Daoy (cell line): ENCODE measurements around the gene PCCA. TPM values are rescaled to one million over a fixed set of nuclear protein-coding genes. Genes with fewer than 3 reads are reported as not detected.
"Not testable (repeated sequence)": the region's sequence is repeated elsewhere in the genome, so short reads cannot be mapped to it uniquely, and the experiment has no call there.

ENCODE experiments used
- DNase-seq: peaks from one replicate; pipeline ENCODE4 v3.0.0-alpha.2; 2015; ENCODE audit warnings: low read depth
- total RNA-seq: library from RNA; depleted of rRNA; stranded (reverse); fragments of >200 nt; shearing (Covaris generic); gene quantifications from 2 replicates; pipeline ENCODE4 v1.2.3, GENCODE V29; 2014

Gene PCCA
- total RNA-seq, 1 experiment from 2014 or later = 6.2 TPM

DNA sequence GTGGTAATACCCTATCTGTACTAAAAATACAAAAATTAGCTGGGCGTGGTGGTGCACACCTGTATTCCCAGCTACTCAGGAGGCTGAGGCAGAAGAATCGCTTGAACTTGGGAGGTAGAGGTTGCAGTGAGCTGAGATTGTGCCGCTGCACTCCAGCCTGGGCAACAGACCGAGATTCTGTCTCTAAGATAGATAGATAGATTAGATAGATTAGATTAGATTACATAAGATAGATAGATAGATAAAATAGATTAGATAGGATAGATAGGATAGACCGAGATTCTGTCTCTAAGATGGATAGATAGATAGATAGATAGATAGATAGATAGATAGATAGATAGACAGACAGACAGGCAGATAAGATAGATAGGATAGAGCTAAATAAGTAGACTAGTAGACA lies 435.8 kb downstream of the PCCA start:
- not testable (repeated sequence) for DNase-seq

DNA sequence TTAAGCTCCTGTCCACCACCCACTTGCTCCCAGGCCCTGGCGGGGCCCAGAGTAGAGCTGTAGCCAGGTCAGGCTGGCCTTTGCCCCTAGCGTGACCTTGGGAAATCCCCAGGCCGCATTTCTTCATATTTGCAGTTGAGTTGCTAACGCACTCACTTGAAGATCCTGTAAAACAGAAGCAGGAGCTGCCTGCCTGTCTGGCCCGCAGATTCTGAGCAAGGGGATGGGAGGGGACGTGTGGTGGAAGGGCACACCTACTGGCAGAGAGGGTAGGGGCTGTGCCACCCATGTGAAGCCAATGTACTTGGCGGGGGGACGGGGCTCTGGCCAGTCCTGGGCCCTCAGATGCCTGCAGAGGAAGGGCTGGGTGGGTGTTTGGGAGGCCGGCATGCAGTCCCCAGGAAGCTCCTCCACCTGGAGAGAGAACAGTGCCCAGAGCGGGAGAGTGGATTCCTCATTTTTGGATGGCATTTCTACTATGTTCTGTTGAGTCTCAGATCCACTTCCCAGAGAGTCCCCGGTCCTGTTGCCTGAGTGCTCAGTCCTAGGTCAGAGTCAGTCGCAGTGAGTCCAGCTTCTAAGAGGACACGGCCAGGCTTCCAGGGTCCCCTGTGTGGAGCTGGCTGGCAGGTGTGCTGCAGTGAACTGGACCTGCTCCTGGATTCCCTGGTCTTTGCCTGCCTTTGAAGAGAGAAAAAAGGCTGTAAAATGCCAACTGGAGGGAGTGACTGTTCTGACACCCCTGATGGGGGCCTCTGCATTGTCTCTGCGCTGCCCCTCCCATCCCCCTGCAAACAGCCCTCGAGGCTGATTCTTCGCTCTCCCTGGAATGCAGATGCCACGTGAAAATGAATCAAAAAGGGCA lies 436.8 kb downstream of the PCCA start:
- no peak for DNase-seq

DNA sequence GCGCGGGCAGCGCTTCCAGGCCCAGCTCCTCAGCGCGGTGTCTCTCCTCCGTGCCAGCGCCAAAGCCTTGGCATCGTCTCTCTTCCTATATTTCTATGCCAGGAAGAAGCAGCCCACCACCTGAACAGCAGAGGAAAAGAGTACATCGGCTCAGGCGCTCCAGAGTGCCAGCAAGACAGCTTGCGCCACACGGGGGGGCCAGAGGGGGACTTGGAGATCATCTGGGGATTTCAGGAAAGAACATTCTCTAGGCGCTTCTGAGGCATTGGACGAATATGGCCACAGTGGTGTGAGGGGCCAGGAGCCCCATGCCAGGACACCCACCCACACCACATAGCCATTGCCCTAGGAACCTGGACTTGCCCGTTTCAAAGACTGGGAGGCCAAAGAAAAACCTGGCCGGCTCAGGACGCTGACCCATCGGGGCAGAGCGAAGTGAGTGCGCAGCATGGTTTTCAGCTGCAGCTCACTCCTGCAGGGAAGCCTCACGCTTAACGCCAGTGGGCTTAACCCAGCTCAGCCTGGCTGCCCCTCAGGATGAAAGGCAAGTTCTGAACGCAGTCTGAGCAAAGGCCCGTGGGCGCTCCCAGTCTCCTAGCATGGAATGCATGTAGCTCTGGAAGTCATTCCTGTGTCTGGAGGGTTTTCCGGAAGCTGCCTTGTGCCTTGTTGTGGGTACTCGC lies 437.6 kb downstream of the PCCA start:
- no peak for DNase-seq

DNA sequence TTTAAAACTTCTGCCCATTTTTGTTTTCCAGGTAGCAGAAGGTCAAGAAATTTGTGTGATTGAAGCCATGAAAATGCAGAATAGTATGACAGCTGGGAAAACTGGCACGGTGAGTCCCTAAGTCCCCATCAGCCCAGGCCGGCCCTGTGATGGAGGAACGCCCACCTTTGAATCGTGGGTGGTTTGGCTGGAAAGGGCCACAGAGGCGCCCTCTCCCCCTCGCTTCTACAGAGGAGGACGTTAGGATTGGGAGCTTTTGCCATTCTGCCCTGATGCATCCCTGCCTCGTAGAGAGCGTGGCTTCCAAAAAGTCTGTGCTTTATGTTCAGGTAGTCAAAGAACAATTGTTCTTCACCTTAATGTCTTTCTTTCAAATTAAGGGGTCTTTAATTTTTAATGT lies 438.8 kb downstream of the PCCA start:
- no peak for DNase-seq

DNA sequence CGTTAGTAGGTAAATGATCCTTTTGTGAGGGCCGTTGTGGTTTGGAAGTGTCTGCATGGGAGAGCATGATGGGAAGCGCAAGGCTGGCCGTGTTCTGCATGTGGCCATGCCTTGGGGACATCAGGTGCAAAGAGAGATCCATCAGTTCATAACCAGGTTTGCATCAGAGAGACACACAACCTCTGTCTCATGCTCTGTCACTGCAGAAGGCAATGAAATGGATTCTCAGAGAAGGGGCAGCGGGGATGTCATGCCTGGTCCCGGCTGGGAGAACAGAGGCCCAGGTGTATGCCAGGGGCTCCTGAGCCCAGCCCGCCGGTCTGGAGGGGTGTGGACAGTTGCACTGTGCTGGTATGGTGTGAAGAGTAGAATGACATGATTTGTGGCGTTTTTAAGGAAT lies 439.5 kb downstream of the PCCA start:
- no peak for DNase-seq

DNA sequence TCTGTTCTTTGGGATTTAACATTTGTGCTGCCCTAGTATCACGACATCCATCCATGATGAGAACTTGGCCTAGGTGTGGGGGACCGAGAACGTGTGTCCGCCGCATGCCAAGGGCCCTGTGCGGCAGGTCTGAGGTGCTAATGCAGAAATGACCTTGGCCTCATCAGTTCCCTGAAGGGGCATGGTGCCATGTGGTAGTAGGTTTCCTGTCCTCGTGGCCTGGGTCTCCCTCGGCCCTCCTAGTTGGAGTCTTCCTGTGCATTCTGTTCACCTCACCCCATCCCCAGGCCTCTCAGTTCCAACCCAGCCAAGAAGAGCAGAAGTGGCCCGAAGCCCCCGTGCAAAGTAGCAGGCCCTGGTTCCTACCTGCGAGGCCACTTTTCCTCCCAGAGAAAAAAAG lies 439.9 kb downstream of the PCCA start:
- DNase-seq = no peak

DNA sequence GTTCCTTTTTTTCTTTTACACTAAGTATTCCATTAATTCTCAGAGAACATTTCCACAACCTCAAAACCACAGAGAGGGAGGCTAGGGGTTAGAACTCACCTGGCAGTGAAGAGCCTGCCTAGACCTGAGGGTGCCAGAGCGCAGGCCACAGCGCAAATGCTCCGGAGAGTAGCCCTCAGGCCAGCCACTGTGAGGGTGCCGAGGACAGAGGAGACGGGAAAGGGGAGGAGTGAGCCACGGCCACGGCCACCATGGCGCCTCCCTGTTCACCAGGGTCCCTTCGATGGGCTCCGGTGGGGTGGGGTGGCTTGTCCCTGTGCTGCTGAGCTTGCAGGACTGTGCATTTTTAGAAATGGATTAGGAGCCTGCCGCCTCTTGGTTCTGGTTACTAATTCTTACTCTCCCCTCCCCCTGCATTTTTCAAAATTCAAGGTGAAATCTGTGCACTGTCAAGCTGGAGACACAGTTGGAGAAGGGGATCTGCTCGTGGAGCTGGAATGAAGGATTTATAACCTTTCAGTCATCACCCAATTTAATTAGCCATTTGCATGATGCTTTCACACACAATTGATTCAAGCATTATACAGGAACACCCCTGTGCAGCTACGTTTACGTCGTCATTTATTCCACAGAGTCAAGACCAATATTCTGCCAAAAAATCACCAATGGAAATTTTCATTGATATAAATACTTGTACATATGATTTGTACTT lies 440.9 kb downstream of the PCCA start:
- no peak for DNase-seq

DNA sequence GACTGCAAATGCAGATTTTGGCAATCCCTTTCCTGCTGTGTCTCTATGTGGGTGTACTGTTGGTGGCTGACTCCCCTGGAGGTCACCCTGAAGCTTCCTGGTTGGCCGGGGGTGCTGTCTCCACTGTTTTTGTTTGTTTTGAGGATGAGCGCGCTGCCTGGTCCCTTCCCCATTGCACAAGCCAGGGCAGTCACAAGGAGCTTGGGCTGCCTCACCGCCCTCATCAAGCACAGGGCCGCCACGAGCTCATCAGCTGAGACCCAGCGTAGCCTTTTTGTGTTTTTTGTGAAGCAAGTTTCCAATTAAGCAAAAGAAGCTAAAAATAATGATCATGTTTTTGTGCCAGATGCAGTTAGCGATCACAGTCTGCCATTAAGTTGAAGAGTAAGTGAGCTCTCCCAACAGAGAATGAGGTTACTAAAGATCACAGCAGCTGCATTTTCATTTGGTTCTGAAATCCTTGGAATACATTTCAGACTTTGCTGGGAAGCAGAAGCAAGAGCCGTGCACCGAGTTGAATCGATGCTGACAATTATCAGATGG lies 441.8 kb downstream of the PCCA start:
- no peak for DNase-seq

DNA sequence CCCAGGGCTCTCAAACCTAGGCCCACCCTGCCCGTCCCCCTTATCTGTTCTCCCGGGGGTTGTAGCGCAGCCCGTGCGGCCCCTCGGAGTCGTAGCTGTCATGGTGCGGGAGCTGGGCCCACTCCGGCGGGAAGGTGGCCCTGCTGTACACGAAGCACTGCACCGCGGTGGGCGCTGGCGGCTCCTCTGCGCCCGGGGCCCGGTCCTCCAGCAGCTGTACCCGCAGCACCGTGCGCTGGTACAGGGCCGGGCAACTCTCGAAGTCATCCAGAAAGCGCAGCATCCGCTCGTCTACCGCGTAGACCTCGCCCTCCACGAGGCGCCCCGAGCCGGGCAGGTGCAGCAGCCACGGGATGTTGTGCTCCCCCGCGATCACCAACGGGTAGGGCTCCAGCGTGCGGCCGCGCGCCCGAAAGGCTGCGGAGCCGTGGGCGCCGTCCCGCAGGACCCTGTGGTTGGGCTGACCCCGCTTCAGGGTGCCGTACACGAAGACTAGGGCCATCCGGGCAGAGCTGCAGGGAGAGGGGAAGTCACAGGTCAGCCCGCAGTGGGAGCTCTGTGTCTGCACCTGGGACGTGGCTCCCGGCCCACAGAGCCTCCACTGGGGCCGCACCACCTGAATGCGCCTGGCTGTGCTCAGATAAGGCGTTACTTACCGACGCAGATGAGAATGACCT lies 443.3 kb downstream of the PCCA start:
- DNase-seq = no peak

DNA sequence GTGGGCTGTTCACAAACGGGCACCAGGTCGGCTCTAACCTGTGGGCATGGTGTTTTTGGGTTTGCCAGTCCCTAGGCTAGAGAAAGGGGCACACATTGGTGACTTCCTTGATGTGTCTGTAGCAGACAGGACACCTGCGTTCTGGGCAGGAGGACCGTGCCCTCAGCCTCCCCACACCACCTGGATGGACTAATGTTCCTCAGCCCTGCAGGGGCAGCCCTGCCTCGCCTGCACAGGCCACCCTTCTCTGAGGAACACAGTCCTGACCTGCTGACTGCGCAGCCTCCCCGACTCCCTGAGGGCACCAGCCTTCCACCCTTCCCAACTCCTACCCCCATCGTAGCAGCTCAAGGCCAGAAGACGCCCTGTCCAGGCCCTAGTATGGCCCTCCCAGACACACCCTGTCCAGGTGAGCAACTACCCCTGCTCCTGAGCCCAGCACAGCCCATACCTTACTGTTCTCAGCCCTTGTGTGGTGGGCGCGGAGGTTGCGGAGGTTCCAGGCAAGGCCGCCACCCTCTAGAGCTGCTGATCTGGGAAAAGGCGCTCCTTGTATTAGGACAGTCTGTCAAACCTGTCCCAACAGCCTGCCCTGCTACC lies 444.0 kb downstream of the PCCA start:
- DNase-seq = no peak

DNA sequence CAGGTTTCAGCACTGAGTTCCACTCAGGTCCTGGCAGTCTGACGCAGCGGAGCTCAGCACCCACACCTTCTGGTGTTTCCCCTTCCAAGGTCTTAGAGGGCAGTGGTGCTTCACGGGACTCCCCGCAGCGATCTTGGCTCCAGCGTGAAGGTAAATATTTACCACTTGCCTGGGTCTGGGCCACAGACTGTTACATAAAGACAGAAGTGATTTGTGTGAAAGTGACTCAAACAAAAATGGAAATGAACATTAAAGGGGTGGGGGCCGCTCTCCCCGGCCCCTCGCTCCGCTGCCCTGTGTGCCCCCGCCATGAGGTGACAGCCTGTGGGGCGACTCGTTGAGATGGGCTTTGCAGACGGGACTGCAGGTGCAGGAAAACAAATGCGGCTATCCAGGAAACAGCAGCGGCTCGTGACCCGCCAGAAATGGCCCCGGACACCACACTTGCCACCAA lies 444.7 kb downstream of the PCCA start:
- no peak for DNase-seq

DNA sequence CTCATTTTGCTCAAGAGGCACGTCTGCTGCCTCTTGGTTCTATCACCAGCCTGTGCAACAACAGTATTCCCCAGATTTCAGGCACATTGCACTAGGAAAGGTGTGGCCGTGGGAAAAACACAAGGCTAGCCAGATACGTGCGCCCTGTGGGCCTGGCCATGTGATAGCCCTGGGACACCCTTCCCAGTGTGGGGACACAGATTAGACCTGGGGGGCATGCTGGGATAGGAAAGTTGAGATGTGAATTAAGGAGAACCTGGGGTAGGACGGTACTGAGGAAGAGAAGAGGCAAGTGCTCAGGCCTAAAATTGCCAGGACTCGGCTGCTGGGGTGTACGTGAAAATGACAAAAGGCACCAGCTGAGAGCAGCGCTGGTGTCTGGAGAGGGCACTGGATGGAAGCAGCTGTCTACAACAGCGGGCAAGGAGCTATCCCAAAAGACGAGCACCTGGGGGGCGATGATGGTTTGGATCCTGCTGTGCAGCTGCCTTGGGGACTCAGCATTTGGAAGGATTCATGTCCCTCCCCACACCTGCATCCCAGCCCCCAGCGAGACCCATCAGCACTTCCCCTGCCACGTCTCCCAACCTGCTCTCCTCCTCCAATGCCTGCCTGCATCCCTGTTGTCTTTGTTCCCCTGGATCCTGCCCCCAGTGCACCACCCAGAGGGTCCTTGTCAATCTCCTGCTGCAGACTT lies 445.4 kb downstream of the PCCA start:
- DNase-seq = no peak

DNA sequence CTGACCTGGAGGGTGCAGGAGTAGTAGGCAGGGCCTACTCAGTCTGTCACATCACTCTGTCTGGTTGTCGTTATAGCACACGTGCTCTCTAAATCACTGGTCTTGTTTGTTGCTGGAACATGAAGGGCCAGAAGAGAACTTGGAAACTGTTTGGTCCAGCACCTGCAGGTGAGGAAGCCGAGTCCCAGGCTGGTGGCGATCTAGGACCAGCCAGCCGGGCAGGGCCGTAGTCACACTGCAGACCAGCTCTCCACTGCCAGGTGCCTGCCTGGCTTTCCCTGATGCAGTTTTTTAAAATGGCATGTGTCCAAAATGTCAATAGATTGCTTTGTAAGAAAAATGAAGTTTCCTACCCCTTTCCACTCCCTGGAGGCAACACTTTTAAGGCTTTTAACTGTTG lies 446.0 kb downstream of the PCCA start:
- no peak for DNase-seq

DNA sequence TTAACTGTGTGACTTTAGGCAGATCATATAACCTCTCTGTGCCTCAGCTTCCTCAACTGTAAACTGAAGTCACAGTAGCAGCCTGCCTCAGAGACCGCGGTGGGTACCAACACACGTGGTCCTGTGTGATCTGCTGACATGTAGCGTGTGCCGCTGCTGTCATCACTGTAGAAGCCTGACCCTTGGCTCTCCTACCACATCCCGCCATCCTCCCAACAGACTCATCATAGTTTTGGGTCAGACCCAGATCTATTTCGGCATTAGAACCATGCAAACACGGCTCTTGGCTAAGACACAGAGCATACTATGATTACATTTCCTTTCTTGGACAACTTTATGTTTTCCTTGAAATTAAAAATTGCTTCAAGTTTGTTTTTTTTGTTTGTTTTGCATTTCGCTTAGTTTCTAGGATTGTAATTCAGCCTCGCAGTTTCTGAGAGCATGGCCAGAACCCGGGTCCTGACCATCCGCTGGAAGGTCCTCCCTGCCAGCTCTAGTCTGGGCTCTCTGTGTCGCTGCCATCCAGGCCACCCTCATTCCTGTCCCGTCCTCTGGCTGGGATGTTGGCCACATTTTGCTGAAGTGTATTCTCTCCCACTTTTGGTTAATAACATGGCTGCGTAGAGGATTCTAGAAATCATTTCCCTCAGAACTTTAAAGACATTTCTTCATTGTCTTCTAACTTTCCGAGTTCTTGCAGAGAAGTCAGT lies 446.7 kb downstream of the PCCA start:
- no peak for DNase-seq

DNA sequence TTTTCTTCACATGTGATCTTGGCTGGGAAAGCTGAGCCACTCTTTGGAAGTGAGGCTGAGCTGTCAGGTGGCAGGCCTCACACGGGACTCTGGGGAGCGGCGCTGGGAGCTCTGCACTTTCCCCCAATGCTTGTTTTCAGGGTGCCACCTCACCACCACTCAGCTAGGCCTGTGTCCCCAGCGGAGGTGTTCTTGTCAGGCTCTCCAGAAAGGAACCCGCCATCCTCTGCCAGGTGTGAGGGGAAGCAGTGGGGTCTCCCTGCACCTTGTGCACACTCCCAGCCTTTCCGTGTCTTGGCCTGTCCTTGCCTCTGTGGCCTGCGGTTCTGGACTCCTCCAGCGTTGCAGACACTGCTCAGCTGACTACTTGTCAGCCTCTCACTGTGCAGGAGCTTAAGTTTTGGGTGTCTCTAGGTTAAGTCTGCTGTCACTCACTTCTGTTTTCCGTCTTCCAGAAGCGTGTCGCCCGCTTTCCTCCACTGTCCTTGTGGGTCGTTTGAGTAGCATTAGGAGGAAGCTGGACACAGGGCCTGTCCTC lies 447.8 kb downstream of the PCCA start:
- DNase-seq = no peak

DNA sequence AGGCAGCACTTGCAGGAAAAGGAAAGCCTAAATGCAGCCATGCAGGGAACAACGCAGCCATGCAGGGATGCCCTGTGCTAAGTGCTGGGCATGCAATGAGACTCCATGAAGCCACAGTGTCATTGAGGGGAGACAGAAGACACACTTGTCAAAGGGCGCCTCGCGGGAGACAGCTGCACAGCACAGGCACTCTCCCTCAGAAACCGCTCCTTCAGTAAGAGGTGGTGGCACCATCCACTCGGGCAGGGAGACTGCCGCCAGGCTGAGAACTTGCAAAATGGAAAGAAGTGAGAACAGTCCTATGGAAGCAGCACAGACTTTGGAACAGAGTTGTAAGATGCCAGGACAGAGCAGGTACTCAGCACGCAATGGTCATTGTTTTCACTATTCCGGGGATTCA lies 448.6 kb downstream of the PCCA start:
- DNase-seq = no peak

DNA sequence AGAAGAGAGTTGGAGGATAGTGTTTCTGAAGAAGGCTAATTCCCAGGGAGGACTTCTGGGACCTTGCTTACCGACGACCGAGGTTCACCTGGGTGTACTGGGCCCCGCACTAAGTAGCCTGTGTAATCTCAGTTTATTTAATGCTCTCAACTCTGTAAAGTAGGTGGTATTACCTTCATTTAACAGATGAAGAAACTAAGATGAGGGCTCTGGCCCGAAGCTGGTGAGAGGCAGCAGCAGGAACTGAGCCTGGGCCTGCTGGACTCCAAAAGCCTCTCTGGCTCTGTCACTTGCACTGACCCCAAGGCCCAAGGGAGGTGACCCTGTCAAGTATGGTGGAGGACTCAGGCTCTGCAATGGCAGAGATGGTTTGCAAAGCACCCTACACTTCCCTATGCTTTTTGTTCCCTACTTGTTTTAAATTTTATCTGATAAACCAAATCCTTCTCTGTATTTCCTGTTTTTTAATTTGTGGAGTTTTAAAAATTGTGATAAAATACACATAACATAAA lies 449.1 kb downstream of the PCCA start:
- DNase-seq = no peak

DNA sequence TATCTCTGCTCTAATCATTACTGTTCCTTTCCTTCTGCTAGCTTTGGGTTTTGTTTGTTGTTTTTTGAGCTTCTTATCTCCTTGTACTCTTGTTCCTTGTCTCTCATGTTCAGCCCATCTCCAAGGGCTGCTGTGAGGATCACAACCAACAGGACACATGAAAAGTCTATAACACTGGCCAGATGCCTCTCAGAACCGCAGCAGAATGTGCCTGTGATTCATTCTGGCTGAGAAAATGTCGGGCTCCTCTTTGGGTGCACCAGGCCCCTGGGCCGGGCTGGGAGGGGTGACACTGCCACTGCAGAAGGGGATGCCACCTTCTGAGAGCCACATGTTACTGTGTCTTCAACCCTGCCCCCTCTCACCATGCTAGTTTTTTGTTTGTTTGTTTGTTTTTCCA lies 451.7 kb downstream of the PCCA start:
- DNase-seq = no peak
